HL-60 (cell line): Measurements from ENCODE around the gene SLC30A10.

ENCODE experiments used
- CTCF ChIP-seq: IDR thresholded peaks from one replicate; pipeline ENCODE4 v1.5.1; 2011; ENCODE audit warnings: low read length, control low read depth, inconsistent platforms; ENCODE audit not compliant: insufficient read depth
- REST ChIP-seq: IDR thresholded peaks from 2 replicates; pipeline ENCODE4 v1.6.1; 2012; ENCODE audit warnings: low read depth; ENCODE audit not compliant: insufficient replicate concordance

GRCh38 chr1:219965285-219966070 is 37.1 kb upstream of the SLC30A10 start:
- TF ChIP-seq REST (no peak), CTCF (no peak)
